Measurements from ENCODE around the gene RPGRIP1. TPM values are rescaled to one million over a fixed set of nuclear protein-coding genes. Genes with fewer than 3 reads are reported as not detected.

Gene RPGRIP1
- total and polyA plus RNA-seq, 9 of the 15 experiments (the other 6 are each of a cell fraction or from before 2014, with no cell fraction given), result 0.47 to 0.95 (median 0.65) TPM; not detected in 1

DNA sequence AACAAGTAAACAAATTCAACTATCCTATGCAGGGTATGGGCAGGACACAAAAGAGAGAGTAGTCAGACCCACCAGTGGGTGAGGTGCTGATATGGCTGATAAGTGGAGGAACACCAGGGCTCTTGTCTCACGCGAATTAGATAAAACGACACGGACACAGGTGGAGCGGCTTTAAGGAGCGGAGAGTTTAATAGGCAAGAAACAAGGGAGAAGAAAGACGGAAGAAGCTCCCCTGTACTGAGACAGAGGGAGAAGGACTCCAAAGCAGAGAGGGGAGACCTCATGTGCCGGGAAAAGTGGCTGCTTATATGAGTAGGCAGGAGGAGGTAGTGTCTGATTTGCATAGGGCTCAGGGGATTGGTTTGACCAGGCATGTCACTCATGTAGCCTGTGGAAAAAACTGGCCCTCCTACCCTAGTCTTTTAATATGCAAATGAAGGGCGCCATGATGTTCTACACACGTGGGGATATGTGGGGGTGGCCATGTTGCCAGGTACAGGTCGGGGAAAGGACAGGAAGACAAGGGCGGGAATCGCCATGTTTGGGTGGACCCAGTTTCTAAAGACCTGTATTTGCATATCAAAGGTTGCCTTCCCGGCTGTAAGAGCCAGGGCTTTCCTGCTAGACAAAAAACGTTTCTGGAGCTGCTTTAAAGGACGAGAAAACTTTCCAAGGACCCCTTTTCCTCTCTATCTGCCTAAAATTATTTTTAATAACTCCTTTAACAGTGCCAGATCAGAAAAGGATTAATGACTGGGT is 28.8 kb downstream of the RPGRIP1 start (continued):
- TF ChIP-seq GATA2 (CRISPR knock-in tag; IDR thresholded peaks at IDR 0.05) (peak; percentile 60), ARID1B (IDR thresholded peaks at IDR 0.05) (peak; percentile 43), CEBPG (CRISPR knock-in tag; IDR thresholded peaks at IDR 0.05) (no peak), CEBPG (tag; conservative IDR thresholded peaks at IDR 0.05 in 1 of 2, IDR thresholded peaks at IDR 0.05 in 1 of 2) (no peak), KDM5B (IDR thresholded peaks at IDR 0.05; ENCODE audit: insufficient replicate concordance, low read depth, low read length) (peak; percentile 77), ZBTB8A (IDR thresholded peaks at IDR 0.05; ENCODE audit: partially characterized antibody) (no peak), RNF2 (IDR thresholded peaks at IDR 0.05) (no peak), OTX1 (CRISPR knock-in tag; IDR thresholded peaks at IDR 0.05) (no peak), ZNF780A (CRISPR knock-in tag; IDR thresholded peaks at IDR 0.05) (no peak), NR2F6 (CRISPR knock-in tag; IDR thresholded peaks at IDR 0.05) (no peak), SREBF2 (CRISPR knock-in tag; IDR thresholded peaks at IDR 0.05) (no peak), RCOR1 (IDR thresholded peaks at IDR 0.05; ENCODE audit: borderline replicate concordance in 1 of 2, low read depth in 2 of 2, low read length in 2 of 2) (no peak), NR2C1 (IDR thresholded peaks at IDR 0.05) (peak; percentile 41; the same call in 1 of the 2 replicates), NR2C1 (tag; IDR thresholded peaks at IDR 0.05) (0 out of 2 replicates have a peak, but pooled peaks have one; percentile 27), HDAC2 (IDR thresholded peaks at IDR 0.05) (peak; percentile 61), FOXJ2 (tag; IDR thresholded peaks at IDR 0.05) (no peak), JUND (IDR thresholded peaks at IDR 0.05; ENCODE audit: borderline replicate concordance, low read depth, low read length) (peak; percentile 21; the same call in 1 of the 2 replicates), JUND (tag; IDR thresholded peaks at IDR 0.05; ENCODE audit: borderline replicate concordance, low read depth, low read length) (no peak), POLR2AphosphoS5 (IDR thresholded peaks at IDR 0.05; ENCODE audit: control insufficient read depth, insufficient read depth, low read depth, low read length) (0 out of 2 replicates have a peak, but pooled peaks have one; percentile 55), E2F3 (CRISPR knock-in tag; IDR thresholded peaks at IDR 0.05) (peak; percentile 55; the same call in 1 of the 2 replicates), SMAD1 (IDR thresholded peaks at IDR 0.05; ENCODE audit: low read depth, low read length, partially characterized antibody) (peak; percentile 67), SRSF9 (IDR thresholded peaks at IDR 0.05; ENCODE audit: borderline replicate concordance, low read depth, low read length) (no peak), FOXP1 (CRISPR knock-in tag; IDR thresholded peaks at IDR 0.05) (no peak), DPF2 (IDR thresholded peaks at IDR 0.05) (peak; percentile 68)
- TF ChIP-seq, protein P1, sequence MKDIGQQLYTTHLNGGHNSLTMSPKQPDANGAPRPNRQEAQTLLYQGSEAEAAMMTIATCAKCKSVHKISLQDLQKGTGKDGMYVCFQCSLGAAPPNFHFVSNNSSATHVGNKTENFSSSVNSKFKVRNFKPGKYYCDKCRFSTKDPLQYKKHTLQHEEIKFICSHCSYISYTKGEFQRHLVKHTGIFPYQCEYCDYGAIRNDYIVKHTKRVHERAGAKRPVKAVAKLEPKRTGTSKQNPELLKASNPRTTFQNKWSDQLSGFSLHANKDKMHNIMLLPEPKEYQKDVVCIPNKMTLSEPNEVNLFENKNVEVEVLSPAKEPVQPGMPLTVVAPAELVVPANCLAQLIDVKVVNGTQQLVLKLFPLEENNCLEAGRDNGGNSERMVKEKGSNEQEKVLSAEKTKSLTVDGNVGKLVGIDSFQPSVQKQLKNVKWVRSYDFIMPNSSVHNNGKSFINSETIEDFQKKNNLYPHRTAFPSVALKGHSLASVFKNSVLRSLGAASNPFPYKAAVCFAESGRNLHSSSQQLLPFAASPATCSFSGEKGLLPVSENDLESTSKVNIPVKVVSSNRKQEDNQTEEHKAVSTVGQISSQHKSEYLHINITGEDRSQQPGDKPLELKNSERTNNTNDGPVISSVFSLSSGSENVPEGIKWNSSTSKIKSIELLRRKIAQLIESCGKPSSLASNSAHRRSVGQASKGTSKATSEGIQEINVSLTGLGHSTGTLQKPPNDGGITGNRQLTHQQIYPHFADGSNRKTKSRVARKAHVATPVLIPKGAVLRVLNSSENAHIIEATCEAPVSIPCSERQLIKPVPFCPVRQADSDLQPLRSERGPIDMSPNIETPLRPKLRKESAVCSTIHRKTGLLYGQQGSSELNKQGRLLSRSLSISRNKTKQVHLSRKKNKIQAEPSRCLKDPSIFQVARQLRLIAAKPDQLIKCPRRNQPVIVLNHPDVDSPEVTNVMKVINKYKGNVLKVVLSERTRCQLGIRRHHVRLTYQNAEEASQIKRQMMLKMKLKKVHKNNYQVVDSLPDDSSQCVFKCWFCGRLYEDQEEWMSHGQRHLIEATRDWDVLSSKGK (CRISPR knock-in tag; IDR thresholded peaks at IDR 0.05), result no peak
